SKM-1 (cell line): ENCODE measurements around the gene CHRNB4.

ENCODE experiments used
- DNase-seq: peaks from one replicate; lab custom pipeline; 2025; ENCODE audit not compliant: unreplicated experiment; lab: John Stamatoyannopoulos, UW

The CHRNB4 gene

GRCh38 chr15:78668987-78669386 is 28.0 kb upstream of the CHRNB4 start:
- DNase-seq = no peak

GRCh38 chr15:78667578-78668236 is 26.7 kb upstream of the CHRNB4 start:
- DNase-seq = no peak

- no peak for DNase-seq
Observed at GRCh38 chr15:78666010-78666409, 25.0 kb upstream of the CHRNB4 start.

- no peak for DNase-seq
Observed at GRCh38 chr15:78663703-78664102, 22.7 kb upstream of the CHRNB4 start.

GRCh38 chr15:78662028-78662427 is 21.0 kb upstream of the CHRNB4 start:
- DNase-seq = no peak

- no peak for DNase-seq
Observed at GRCh38 chr15:78661001-78661400, 20.0 kb upstream of the CHRNB4 start.

- DNase-seq = no peak
Observed at GRCh38 chr15:78660584-78660983, 19.6 kb upstream of the CHRNB4 start.

GRCh38 chr15:78658823-78659222 is 17.8 kb upstream of the CHRNB4 start:
- DNase-seq = no peak

- no peak for DNase-seq
Observed at GRCh38 chr15:78654272-78654671, 13.3 kb upstream of the CHRNB4 start.

- DNase-seq = no peak
Observed at GRCh38 chr15:78651930-78652615, 11.1 kb upstream of the CHRNB4 start.

GRCh38 chr15:78651007-78651406 is 10.0 kb upstream of the CHRNB4 start:
- no peak for DNase-seq

- no peak for DNase-seq
Observed at GRCh38 chr15:78650022-78650421, 9.0 kb upstream of the CHRNB4 start.

- no peak for DNase-seq
Observed at GRCh38 chr15:78645009-78645408, 4.0 kb upstream of the CHRNB4 start.

GRCh38 chr15:78642331-78642730 is 1.3 kb upstream of the CHRNB4 start:
- no peak for DNase-seq

GRCh38 chr15:78641749-78642275 is 802 bp upstream of the CHRNB4 start:
- DNase-seq = no peak

- no peak for DNase-seq
Observed at GRCh38 chr15:78640527-78641101, 396 bp downstream of the CHRNB4 start.

GRCh38 chr15:78638658-78639314 is 2.2 kb downstream of the CHRNB4 start:
- DNase-seq = peak; percentile 45

- no peak for DNase-seq
Observed at GRCh38 chr15:78637776-78638435, 3.1 kb downstream of the CHRNB4 start.

- DNase-seq = no peak
Observed at GRCh38 chr15:78636378-78636859, 4.6 kb downstream of the CHRNB4 start.

GRCh38 chr15:78635346-78635745 is 5.7 kb downstream of the CHRNB4 start:
- DNase-seq = no peak
